ENCODE results near the gene FUT7. TPM values are rescaled to one million over a fixed set of nuclear protein-coding genes. Genes with fewer than 3 reads are reported as not detected.

FUT7 gene
- total and polyA plus RNA-seq, 2 donors (not counting 1 experiment from before 2014, with no cell fraction given) = not detected

DNA sequence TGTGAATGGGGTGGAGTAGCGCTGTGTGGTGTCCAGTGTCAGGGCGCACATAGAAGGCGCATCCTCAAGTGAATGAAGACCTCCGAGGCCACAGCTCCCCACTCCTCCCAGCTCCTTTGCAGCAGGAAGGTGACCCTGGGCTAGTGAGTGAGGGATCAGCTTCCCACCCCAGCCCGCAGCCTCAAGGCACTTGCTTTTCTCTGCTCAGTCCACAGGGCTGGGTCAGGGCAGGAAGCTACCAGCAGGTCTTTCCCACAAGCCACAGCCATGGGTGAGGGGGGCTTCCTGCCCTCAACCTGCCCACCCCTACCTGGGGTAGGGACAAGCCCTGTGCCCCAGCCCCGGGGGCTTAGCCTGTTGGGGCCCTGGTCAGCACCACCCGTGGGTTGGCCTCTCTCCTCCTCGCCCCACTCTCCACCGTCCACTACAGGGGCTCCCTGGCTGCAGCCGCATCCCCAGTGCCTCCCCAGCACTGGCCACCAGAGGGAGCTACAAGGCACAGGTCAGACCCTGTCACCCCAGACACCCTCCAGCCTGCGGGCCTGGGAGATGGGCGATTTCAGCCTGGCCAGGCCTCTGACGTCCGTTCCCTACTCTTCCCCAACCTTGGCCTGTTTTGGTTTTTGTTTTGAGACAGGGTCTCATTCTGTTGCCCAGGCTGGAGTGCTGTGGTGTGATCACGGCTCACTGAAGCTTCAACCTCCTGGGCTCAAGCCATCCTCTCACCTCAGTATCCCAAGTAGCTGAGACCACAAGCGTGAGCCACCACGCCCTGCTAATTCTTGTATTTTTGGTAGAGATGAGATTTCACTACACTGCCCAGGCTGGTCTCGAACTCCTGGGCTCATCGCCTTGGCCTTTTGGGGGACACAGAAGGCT is 2.6 kb downstream of the FUT7 start:
- Histone ChIP-seq H3K27ac (ENCODE audit: insufficient read depth, low read length) (no peak overlapping the region), H3K9ac (ENCODE audit: insufficient read depth, low read length) (no peak overlapping the region), H3K36me3 (ENCODE audit: control insufficient read depth, insufficient read depth, low read length) (no peaks in the 10 kb centered on the region), H2AFZ (ENCODE audit: low read length) (no peak overlapping the region), H3K9me3 (ENCODE audit: control insufficient read depth, insufficient read depth, low read depth, low read length) (no peaks in the 10 kb centered on the region), H4K20me1 (ENCODE audit: control insufficient read depth, extremely low read depth, insufficient read depth, low read length) (no peaks in the 10 kb centered on the region), H3K79me2 (ENCODE audit: control insufficient read depth, insufficient read depth, low read length) (no peaks in the 10 kb centered on the region), H3K4me2 (ENCODE audit: extremely low read depth, insufficient read depth, low read length) (no peak overlapping the region), H3K4me3 (replicated peaks in 1 of 4; ENCODE audit: control extremely low read depth in 1 of 4, insufficient read depth in 1 of 4, low read depth in 3 of 4, low read length in 4 of 4) (peak overlapping the region in 1 of 4 experiments; percentile 64), H3K4me1 (ENCODE audit: control insufficient read depth, extremely low read depth, insufficient read depth, low read length) (peaks cover 4% of the 10 kb centered on the region), H3K27me3 (ENCODE audit: control insufficient read depth, insufficient read depth, low read length) (no peaks in the 10 kb centered on the region)
- TF ChIP-seq EZH2 (IDR thresholded peaks at IDR 0.05; ENCODE audit: low read length, missing control alignments) = no peak
- TF ChIP-seq, protein P1, sequence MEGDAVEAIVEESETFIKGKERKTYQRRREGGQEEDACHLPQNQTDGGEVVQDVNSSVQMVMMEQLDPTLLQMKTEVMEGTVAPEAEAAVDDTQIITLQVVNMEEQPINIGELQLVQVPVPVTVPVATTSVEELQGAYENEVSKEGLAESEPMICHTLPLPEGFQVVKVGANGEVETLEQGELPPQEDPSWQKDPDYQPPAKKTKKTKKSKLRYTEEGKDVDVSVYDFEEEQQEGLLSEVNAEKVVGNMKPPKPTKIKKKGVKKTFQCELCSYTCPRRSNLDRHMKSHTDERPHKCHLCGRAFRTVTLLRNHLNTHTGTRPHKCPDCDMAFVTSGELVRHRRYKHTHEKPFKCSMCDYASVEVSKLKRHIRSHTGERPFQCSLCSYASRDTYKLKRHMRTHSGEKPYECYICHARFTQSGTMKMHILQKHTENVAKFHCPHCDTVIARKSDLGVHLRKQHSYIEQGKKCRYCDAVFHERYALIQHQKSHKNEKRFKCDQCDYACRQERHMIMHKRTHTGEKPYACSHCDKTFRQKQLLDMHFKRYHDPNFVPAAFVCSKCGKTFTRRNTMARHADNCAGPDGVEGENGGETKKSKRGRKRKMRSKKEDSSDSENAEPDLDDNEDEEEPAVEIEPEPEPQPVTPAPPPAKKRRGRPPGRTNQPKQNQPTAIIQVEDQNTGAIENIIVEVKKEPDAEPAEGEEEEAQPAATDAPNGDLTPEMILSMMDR (conservative IDR thresholded peaks at IDR 0.05 in 1 of 2, IDR thresholded peaks at IDR 0.05 in 1 of 2; ENCODE audit: low read depth in 1 of 2, low read length in 2 of 2) = peak; percentile 78 to 92
- DNase-seq (ENCODE audit: low read depth in 2 of 2) = peak; percentile 26 to 41

- no peaks in the 10 kb centered on the region for H4K20me1 ChIP-seq (ENCODE audit: control insufficient read depth, extremely low read depth, insufficient read depth, low read length)
- no peak for TF ChIP-seq EZH2 (IDR thresholded peaks at IDR 0.05; ENCODE audit: low read length, missing control alignments)
- TF ChIP-seq, protein P1 (conservative IDR thresholded peaks at IDR 0.05 in 1 of 2, IDR thresholded peaks at IDR 0.05 in 1 of 2; ENCODE audit: low read depth in 1 of 2, low read length in 2 of 2) = peak in 1 of 2 donors; percentile 34
- H3K27ac ChIP-seq (ENCODE audit: insufficient read depth, low read length) = no peak overlapping the region
- peak overlapping the region; percentile 10 to 64 (median 29) for H3K4me3 ChIP-seq (replicated peaks in 1 of 4; ENCODE audit: control extremely low read depth in 1 of 4, insufficient read depth in 1 of 4, low read depth in 3 of 4, low read length in 4 of 4)
- no peak overlapping the region for H3K9ac ChIP-seq (ENCODE audit: insufficient read depth, low read length)
- no peaks in the 10 kb centered on the region for H3K36me3 ChIP-seq (ENCODE audit: control insufficient read depth, insufficient read depth, low read length)
- peak overlapping the region; percentile 81 for H3K4me2 ChIP-seq (ENCODE audit: extremely low read depth, insufficient read depth, low read length)
- H3K79me2 ChIP-seq (ENCODE audit: control insufficient read depth, insufficient read depth, low read length) = no peaks in the 10 kb centered on the region
- no peak for DNase-seq (ENCODE audit: low read depth in 2 of 2)
- H3K9me3 ChIP-seq (ENCODE audit: control insufficient read depth, insufficient read depth, low read depth, low read length) = no peaks in the 10 kb centered on the region
- H3K4me1 ChIP-seq (ENCODE audit: control insufficient read depth, extremely low read depth, insufficient read depth, low read length) = peaks cover 4% of the 10 kb centered on the region
- H3K27me3 ChIP-seq (ENCODE audit: control insufficient read depth, insufficient read depth, low read length) = no peaks in the 10 kb centered on the region
- no peak overlapping the region for H2AFZ ChIP-seq (ENCODE audit: low read length)
Measured at GRCh38 chr9:137028263-137029057, 3.4 kb downstream of the FUT7 start.
